Activated naive CD4-positive, alpha-beta T cell treated with anti-CD3 and anti-CD28 coated beads, Interleukin-2, amount 10 ng/mL, durations not matched to agents 5 hours and 36 hours (primary cell): Measurements from ENCODE around the gene ZFP69. TPM values are rescaled to one million over a fixed set of nuclear protein-coding genes. Genes with fewer than 3 reads are reported as not detected.

Source experiments
- total RNA-seq, 2 experiments: library from RNA; stranded (reverse); gene quantifications; one replicate each; pipeline ENCODE4 v1.2.3, GENCODE V29; 2021

The ZFP69 gene
- 1 to 10 TPM; 3.4 to 3.6 TPM for total RNA-seq

DNA sequence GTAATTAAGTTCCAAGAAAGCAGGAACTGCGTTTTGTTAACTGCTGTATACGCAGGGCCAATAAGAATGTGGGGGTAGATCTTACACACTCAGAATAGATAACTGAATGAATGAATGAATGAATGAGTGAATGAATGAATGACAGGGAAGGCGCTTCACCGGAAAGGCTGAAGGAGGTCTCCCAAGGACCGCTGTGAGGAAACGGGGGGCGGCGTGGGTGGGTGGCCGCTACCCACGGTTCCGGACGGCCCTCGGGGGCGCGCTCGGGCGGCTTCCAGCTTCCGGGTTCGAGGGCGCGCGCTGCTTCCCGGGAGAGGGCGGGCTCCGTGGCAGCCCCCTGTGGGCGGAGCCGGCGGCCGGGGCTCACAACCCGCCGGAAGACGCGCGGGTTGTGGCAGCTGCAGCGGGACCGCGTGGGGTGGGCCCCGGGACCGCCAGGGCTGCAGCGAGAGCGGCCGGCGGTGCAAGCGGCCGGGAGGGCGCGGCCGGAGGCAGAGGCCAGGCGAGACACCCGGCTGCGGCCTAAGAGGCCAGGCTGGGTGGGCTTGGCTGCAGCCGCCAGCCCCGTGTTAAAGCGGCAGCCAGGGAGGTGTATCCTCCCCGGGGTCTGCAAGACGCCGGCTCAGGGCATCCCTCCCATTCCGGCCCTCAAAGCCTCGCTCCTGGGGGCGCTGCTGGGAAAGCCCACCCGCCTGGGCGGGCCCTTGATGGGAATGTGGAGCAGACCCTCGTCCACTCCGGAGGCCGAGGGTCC is at the start of gene ZFP69:
Gene ZFP69, plus strand, starts transcription at position 367 of the 754 bp plus-strand sequence. CDS start 2,072 bp downstream, outside the sequence.

DNA sequence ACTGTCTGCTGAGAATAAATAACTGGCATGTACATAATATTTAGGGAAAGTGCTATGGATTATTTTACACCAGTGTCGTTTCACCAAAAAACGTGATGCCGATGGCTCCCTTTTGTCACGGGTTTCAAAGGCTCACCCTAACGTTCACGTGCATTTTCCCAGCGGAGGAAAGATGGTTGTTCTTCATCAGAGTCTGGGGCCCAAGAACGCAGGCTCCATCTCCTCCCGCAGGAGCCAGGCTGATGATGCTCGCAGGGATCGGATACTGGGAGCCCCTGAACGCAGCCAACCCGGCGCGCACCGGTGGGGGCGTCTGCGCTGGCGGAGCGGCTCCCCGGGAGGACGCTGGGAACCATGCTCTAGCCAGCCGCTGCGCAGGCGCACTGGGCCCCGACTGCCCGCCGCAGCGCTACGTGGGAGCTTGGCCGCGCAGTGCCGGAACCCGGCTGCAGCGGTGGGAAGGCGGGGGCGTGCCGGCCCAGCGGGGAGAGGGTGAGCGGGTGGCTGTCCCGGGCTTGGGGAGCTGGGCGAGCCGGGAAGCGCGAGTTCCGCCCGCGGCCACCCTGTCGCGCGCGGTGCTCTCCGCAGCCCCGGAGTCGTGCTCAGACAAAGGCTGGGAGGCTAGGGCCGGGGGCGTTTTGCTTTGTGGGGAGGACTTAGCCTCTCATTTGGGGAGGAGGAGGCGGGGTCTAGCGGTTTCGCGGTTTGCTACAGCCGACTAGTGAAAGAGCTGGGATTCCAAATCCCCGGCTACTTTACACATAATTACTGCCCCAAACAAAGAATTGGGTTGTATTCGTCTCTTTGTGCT is 27.2 kb upstream of the ZFP69 start, which contains the start of gene ZFP69B:
Gene ZFP69B, plus strand, starts transcription at position 793 of the 811 bp plus-strand sequence. CDS start 486 bp downstream, outside the sequence.

DNA sequence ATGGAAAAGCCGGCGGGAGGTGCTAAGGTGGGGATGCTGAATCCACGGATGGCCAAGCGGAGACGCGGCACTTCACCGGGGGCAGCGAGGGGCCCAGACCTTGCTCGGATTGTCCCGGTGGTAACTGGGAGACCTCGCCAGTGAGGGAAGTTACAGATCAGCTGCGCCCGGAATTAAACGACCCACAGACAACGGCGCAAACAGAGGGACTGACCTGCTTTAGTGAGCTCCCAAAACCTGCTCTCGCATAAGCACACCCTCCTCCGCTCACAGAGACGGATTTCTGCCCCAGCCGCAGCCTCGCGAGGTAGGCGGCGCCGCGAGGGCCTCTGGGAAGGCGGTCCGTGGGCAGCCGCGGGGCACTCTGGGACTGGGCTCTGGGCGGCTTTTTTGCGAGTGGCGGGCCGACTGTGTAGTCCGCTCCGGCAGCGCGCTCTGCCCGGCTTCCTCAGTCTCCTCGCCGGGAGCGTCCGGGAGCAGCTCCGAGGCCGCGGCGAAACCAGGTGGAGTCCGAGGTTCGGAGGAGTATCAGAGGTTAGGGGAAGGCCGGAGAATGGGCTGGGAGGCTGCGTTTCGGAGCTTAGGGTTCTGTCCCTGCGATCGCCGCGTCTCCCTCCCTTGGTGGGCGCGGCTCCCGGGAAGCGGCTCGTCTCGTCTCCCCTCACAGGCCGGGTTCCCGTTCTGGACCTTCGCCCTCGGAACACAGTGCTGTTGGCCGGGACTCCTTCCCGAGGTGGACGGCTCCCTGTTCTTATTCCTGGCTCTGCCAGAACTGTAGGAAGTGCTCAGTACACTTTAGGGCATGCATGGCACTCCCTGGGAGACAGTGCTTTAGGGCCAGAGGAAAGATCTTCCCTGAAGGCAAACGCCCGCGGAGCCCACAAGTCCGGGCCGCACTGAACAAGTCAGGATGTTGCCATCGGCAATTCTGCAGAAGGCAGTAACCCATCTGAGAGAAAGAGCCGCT is 31.6 kb downstream of the ZFP69 start, which contains the start of gene EXO5:
Gene EXO5, plus strand, starts transcription at position 393 of the 967 bp plus-strand sequence. CDS start 5,778 bp downstream, outside the sequence.

DNA sequence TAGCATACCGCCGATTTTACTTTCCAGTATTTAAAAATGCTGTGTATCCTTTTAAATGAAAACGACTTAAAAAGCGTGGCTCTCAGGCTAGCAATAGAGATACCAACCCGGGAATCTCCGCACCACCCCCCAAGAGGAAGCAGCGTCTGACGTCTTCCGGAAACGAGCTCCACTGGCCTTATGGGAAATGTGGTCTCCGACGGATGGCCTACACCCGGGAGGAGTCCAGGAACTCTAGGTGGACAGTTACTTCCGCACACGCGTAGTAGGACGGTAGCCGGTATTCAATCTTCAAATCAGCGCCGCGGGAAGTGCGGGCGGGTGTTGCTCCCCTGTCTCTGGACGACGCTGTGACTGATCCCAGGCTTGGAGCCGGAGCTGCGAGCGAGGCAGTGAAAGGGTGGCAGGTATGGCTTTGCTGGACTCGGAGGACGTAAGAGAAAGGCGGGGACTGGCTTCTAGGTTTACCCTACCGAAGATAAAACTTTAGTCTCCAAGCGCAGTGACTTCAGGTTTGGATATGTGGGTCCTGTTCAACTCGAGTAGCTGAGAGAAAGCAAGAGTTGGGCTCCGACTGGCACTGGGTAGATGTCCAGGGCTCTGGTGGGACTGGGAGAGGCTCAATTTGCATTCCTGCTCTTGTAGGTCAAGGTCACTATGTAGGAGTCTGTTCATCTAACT is 54.4 kb downstream of the ZFP69 start, which contains the start of gene ZNF684:
Gene ZNF684, plus strand, starts transcription at position 257 of the 681 bp plus-strand sequence. CDS start 1,530 bp downstream, outside the sequence.

Other genes starting within 250 kb of the ZFP69 start
- gene TMCO2, start 229.4 kb upstream of the ZFP69 start, total RNA-seq = under 1 TPM in 1 of 2 experiments, not detected in 1; 0.38 TPM
- 10 to 100 TPM; 20.6 to 21.0 TPM for gene ZMPSTE24, start 219.1 kb upstream of the ZFP69 start, total RNA-seq
- 1 to 10 TPM; 3.2 to 3.5 TPM for gene COL9A2, start 160.0 kb upstream of the ZFP69 start, total RNA-seq
- 100 to 1,000 TPM; 128 to 129 TPM for gene SMAP2, start 103.6 kb upstream of the ZFP69 start, total RNA-seq
- 1 to 10 TPM; 4.4 to 4.6 TPM for gene ZFP69B, start 26.8 kb upstream of the ZFP69 start, total RNA-seq
- gene EXO5, start 31.5 kb downstream of the ZFP69 start, total RNA-seq = 10 to 100 TPM; 13.1 to 15.3 TPM
- gene ZNF684, start 54.3 kb downstream of the ZFP69 start, total RNA-seq = 1 to 10 TPM; 3.9 to 4.1 TPM
- gene RIMS3, start 188.4 kb downstream of the ZFP69 start, total RNA-seq = 1 to 10 TPM; 3.2 to 3.9 TPM
- 10 to 100 TPM; 66.3 to 77.2 TPM for gene NFYC, start 214.4 kb downstream of the ZFP69 start, total RNA-seq